NCI-H82 treated with DMSO at 0.1 percent for 48 hours (cell line): ENCODE results near the gene TFAP2B.

Experiments used
- DNase-seq: peaks from one replicate; lab custom pipeline; 2025; ENCODE audit not compliant: unreplicated experiment; lab: John Stamatoyannopoulos, UW

The TFAP2B gene

DNA sequence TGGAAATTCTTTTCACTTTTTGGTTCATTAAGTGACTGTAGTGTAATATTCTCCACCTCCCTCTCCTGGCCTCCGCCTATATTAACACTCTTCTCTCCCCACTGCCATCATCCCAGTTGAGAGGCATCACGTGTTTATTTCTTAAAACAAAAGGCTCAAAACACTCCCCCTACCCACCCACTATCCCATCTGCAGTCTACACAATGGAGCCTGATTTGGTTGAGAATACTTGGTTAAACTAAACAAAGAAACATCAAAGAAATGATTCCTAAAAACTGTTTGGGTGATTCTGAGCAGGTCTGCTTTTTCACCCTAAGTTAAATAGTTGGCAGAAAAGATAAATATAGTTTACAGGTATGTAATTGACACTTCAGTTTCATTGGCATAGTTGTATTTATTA is 5.9 kb downstream of the TFAP2B start:
- no peak for DNase-seq

DNA sequence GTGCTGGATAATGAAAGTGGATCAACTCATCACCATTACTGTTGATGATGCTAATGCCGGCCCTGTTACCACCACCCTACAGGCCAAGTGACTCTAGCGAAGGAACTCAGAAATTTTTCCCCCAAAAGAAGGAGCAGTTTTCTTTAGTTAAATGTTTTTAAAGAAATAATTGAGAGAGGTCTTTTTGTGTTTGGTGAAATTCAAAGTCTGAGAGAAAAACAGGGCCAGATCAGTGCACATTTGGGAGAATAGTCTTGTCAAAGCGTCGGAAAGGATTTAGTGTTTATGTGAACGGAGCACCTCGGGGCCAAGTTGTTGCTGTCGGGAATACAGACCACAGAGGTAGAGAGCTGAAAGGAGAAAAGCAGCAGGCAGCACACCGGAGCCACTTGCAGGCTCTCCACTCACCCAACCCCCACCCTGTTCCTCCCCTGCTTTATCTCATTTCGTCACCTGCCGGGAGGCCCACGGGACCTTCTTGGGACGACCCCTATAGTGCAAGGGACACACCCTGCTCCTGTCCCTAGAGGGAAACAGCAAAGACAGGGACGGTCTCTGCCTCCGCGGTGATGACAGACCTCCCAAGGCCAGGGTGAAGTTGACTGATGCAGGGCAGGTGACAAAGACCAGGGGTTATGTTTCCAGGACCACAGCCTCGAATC is 6.8 kb downstream of the TFAP2B start:
- DNase-seq, result no peak

DNA sequence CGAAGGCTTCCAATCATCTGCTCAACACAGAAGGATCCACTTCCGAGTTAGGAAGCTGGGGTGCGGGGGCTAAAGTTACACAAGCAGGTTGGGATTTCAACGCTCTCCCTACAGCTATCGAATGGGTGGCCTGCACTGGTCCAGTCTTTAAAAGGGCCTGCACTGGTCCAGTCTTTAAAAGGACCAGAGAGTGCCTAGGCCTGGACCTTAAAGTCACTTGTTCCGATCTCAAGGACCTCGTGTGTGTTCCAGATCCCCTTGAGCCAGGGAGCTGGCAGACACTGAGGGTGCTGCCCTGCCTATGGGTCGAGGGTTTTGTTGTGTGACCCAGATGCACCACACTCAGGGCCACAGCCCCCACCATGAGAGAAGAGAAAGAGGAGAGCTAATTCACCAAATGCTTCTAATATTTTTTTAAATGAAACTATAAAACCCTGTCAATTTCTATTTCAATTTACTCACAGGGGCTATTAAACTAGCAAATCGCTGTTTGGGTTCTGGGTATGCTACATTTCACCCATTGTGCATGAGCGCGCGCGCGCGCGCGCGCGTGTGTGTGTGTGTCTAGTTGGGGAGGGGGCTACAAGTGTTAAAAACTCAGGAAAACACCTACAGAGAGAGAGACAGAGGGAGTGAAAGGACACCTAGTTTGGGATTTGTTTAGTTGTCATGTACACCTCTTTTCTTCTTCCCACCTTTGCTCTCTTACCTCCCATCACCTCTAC is 7.5 kb downstream of the TFAP2B start:
- DNase-seq, result no peak

DNA sequence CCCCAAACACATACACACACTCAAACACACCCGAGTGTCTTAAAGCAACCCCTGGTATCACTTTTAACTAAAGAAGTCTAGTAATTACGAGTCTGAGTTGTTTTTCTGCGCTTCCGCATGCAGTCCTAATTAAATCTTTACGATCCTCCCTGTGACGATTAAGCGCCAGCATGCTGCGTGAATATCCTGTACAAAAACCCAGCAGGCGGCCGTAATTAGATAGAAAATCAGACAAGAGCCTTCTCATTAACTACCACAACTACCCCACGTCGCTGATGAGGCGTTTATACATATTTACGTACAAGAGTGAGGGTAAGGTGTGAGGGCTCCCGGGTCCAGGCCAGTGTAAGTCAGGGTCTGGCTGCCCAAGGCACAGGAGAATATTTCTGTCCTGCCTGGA is 8.1 kb downstream of the TFAP2B start:
- no peak for DNase-seq

DNA sequence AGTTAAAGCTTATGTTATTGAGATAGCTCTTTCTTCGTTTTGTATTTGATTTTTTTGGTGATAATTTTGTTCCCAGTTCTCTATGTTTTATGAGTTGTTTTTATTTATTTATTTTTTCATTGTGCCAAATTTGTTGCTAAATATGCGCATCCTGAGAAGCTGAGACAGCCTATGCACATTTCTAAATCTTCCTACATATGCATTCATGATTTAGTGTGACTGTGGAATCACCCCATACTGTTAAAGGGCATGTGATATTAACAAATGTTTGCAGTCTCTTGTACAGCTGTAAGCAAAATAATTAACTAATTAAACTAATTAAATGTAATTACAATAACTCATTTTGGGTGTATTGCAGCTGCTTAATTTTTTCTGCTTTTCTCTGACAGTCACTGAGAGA is 10.4 kb downstream of the TFAP2B start:
- no peak for DNase-seq

DNA sequence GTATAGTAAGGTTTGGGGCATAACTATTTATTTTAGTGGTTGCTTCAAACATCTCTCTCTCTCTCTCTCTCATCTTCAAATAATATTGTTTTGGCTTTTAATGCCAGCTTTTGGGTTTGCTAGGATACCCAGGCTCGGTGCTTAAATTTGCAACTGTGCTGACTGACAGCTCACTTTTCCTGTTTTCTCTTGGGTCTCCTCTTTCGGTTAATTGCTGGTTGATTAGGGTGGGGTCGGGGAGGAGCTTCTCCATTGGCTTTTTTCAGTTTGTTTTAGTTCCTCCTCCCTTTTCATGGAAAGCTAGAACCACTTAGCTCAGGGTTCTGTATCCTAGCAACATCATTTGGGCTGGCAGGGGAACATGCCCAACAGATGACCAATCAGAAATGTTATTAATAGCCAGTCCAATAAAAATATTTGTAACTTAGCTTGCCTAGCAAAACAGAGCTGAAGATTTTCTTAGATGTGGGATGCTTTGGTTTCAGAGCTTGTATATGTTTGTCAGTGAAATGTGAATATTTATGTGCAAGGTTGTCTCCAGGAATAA is 11.3 kb downstream of the TFAP2B start:
- no peak for DNase-seq

DNA sequence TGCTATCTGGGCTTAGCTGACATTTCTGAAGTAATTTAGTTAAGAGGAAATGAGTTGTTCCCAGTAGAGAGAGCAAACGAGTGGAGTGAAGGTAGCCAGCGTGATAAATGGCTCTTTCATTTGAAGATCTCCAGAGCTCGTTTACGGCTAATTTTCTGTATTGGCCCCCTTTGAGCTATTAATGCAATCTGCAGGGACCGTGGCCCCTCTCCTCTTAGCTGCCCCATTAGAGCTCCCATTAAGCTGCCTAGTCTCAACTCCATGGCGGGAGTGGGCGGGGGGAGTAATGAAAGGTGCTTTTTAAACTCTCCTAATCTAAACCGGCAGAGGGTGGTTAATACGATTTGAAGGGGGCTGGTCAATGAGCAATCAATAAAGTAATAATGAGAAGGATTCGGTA is 12.5 kb downstream of the TFAP2B start:
- no peak for DNase-seq

DNA sequence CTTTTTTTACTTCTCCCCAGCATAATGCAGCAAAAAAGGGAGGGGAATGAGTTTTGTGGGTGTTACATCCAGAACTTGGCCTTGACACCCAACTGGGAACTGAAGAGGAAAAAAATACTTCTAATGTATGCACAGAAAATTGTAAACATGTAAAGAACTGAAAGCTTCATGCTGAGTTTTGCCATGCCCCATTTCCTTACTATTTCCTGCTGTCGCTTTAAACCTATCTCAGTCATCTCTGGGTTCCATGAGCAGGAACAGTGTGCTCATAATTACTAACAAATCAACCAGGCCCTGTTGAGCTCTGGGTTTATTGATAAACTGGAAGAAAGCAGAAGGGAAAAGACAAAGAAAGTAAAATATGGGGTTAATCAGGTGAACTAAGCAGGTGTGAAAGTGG is 14.2 kb downstream of the TFAP2B start:
- DNase-seq, result no peak

DNA sequence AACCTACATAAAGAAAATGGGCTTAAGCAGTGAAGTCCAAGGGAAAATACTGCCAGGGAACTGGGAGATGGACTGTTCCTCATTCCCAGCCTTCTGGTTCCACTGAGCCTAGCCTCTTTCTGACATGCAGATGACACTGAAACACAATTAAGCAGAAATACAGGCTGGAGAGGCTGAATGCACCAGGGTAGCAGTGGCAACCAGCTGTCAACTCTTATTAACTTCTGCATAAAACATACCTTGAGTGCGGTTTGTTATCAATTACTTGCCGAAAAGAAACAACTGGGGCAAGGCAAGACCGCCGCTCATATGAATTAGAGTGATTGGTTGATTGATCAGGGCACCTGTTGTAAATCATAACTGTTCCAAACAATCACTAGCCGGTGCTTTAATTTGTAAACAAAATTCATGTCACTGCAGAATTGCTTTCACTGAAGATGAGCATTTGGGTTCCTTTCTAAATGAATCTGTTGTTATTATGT is 16.3 kb downstream of the TFAP2B start:
- no peak for DNase-seq

DNA sequence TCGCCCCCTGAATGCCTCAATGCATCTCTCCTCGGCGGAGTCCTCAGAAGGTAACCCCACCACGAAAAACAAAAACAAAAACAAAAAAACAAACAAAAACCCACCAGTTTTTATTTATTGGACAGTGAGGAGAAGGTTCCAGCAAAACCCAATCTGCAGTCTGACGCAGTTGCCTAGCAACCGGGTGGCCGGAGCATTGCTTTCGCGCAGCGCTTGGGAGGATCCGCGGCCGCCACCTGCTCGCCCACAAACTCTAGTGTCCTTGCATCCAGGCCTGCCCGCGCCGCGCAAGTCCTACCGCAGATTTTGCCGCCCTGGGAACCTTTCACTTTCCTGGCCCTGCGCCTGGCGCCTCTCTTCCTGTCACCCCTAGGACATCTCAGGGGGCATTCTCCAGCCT is 17.6 kb downstream of the TFAP2B start:
- no peak for DNase-seq

DNA sequence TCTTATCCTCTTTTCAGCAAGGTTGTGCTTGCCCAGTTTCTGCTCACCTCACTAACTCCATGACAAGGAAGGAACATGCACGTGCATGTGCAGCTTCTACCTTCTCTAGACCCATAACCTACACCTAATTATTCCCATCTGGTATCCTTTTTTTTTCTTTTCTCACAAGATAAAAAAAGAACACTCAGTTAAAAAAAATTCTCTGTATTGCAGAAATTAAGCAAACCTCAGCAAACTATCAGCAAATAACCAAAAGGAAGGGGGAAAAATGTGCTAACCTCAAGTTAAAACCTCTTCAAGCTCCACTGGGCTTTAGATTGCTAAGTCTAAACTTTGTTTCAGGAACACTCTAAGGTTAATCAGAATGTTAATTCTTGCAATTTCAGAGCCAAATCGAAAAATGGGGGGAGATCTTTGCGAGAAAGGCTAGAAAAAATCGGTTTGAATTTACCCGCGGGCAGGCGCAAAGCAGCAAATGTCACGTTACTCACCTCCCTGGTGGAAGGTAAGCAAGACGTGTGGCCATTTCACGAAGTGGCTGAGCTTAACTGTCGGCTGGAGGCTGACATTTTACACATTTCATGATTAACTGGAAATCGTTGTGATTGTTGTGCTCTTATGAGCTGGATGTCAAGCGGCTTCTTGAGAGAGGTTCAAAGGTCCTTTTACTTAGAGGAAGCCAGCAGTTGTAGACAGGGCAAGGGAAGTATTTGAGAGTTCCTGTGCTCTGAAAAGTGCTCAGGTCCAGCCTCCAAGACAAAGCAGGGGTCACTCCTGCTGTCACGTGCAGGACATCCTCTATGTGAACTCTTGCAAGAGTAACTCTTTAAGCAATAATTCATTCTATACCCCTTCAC is 19.1 kb downstream of the TFAP2B start:
- DNase-seq, result no peak

DNA sequence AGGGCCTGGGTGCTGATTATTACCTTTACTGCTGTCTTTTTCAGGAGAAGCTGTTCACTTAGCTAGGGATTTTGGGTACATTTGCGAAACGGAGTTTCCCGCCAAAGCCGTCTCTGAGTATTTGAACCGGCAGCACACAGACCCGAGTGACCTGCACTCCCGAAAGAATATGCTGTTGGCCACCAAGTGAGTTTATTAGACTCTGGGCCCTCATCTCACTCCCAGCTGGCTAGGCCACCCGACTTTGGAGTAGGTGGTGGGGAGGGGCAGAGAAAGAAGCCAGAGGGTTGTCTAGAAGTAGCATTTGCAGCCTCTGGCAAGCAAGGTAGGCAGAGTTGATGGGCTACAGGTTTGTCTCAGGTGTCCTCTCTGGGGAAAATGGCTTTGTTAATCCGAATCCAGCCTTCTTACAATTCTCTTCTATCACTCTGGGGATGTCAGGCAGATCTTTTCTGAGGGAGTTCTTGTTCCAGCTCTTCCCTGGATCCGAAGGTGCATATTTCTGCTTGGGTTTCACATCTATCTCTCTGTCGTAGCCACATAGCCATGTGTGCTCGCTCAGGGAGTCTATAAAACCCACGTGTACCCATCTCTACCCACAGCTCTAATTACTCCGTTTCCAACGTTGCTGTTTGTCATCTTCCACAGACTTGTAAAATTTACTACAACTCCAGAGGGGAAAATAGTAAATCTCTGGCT is 21.6 kb downstream of the TFAP2B start:
- DNase-seq, result no peak

DNA sequence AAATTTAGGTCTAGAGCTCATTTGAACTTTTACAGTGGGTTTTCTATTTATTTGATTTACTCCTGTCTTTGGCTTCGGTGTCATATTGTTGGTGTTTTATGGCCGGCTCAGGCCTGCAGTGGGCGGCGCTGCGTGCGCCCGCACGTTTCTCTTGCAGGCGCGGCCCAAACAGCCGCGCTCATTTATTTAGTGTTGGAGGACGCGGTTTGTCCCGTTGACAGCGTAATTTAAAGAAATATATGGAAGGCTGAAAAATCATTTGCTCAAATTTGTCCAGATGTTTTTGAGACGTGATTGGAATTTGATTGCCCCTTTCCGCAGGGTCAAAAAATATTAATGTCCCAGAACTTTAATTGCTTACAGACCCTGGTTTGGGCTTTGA is 22.1 kb downstream of the TFAP2B start:
- DNase-seq, result no peak

DNA sequence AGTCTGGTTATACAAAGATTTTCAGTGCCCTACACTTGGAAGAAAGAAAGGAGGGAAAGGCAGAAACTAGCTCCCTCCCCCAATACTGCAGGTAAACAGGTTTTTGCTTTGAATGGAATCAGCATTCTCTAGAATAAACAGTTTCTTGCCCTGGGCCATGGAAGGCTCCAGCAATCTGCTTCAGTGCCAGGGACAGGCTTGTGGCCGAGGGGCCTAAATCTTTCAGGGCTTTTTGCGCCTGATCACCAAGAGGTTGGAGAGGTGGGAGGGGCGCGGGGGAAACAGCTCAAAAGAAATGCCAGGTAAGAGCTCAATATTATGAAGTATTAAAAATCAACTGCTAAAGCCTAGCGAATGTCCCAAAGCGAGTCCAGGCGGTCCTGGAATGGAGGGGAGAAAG is 23.8 kb downstream of the TFAP2B start:
- DNase-seq, result no peak

DNA sequence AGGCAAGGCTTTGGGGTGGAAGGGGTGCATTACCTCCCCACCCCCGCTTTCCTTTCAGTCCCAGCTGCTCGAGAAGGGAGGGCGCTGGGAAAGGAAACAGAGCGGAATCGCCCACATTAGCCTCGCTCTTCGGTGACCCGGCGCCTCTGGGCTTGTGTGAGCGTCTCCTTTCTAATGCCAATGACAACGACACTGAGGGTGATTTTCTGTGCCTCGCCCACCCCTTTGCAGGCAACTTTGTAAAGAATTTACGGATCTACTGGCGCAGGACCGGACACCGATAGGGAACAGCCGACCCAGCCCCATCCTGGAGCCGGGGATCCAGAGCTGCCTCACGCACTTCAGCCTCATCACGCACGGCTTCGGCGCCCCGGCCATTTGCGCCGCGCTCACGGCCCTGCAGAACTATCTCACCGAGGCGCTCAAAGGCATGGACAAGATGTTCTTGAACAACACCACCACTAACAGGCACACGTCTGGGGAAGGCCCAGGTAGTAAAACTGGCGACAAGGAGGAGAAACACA is 24.3 kb downstream of the TFAP2B start:
- DNase-seq, result no peak

DNA sequence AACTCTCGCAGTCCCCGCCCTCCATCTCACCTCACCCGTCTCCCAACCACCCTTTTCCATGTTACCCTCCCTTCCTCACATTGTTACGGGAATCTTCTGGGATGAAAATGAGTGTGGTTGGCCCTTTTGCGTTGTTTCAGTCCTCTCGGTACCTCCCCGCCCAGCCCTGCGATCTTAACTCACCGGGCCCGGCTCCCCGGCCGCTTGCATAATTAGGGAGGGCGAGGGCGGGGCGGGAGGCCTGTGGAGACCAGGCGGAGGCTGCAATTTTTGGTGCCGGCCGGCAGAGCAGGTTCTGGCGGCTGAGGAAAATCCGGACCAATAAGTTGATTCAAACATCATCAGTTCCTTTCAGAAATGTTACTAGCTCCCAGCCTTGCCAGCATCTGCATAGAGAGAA is 25.2 kb downstream of the TFAP2B start:
- no peak for DNase-seq

DNA sequence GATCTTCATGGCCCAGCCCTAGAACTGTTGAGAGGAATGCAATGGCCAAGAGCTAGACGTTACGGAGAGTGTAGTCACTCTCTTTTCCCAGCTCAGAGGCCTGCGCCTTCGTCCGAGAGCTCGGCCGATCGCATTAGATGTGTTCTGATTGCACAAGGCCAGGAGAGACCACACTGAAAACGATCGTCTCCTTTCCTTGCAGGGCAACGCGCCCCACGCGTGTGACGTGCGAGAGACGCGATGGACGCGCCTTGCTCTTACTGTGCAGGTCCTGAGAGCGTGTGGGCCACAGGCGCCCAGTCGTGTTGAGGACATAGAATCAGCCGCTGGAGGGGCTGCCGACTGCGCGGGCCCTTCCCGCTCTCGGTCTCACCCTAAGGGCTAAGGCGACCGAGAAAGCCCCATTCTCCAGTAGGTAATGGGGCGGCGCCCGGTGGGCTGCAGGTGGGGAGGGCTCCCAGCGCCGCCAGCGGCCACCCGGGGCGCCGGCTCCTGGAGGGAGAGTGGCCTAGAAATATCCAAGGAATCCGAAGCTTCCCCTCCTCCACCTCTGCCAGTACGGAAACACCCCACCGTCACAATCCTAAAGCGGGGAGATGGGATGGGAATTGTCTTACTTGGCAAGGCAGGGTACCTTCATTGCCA is 26.9 kb downstream of the TFAP2B start:
- DNase-seq, result no peak

DNA sequence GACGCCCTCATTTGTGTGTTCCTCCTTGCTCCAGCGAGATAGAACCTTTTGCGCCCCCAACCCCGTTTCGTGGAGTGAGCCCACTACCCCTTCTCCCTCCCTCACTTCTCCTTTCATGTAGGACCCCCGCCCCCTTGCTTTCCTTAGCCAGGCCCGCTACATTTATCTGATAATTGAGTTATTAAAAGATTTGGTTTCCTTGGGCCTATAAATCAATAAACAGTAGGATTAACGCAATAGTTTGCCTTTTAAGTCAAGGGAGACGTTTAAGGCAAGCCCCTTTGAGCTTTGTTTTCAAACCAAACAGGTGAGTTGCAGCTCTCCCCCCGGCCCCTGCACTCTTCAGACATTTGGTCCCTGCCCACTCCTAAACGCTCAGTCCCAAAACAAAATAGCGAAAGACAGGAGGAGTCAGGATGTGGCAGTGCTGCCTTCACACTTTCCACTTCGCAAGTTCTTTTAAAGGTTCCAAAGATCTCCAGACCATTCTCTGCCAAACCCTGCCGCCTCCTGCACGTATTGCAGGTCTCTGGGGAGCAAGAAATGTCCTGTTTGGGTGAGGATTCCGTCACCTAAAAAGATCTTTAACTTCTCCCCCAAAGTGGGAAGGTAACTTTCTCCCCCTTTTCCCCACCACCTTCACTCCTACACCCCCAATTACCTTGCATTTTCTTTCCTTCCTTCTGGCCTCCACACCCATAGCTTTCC is 27.6 kb downstream of the TFAP2B start:
- DNase-seq, result no peak

DNA sequence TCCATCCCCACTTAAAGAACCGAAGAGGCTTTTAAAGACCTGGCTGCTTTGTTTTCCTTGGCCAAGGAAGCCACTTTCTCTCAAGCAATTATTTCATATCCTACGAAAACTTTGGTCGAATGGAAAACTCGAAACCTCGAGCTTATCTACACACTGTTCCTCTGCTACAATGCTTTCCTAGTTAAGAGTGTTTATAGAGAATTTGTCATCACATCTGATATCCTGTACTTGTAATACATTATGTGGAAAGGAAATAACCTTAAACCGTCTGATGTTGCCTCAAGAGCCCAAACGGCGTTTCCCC is 28.1 kb downstream of the TFAP2B start:
- DNase-seq, result no peak
